OCI-LY3 (cell line): ENCODE results near the gene SLC8A2.

Source experiments
- EZH2phosphoT487 ChIP-seq: fragments of 200-600 bp; shearing (Covaris generic); IDR thresholded peaks from 2 replicates; pipeline ENCODE4 v1.6.1; 2018; ENCODE audit warnings: antibody characterized with exemption, mixed run types, low read depth
- TF ChIP-seq, protein P1 (sequence below): fragments of 200-600, 300-600 bp; sonication (generic); IDR thresholded peaks from 2 replicates; pipeline ENCODE4 v1.5.1; 2014; ENCODE audit warnings: antibody characterized with exemption, low read length, low read depth

DNA sequence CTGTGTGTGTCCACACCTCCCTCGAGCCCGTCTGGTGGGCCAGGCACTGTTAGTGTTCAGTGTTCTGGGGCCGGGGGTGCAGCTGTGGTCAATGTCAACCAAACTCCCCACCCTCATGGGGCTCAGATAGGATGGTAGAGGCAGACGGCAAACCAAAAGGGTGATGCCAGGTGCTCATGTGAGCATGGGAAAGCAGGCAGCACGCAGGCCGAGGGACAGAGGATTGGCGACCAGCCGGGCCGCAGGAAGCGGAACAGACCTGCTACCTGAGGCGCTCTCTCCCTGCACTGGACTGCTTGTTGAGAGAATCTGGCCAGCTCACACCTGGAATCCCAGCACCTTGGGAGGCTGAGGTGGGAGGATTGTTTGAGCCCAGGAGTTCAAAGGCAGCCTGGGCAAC, 93.4 kb downstream of the SLC8A2 start:
- TF ChIP-seq, protein P1, sequence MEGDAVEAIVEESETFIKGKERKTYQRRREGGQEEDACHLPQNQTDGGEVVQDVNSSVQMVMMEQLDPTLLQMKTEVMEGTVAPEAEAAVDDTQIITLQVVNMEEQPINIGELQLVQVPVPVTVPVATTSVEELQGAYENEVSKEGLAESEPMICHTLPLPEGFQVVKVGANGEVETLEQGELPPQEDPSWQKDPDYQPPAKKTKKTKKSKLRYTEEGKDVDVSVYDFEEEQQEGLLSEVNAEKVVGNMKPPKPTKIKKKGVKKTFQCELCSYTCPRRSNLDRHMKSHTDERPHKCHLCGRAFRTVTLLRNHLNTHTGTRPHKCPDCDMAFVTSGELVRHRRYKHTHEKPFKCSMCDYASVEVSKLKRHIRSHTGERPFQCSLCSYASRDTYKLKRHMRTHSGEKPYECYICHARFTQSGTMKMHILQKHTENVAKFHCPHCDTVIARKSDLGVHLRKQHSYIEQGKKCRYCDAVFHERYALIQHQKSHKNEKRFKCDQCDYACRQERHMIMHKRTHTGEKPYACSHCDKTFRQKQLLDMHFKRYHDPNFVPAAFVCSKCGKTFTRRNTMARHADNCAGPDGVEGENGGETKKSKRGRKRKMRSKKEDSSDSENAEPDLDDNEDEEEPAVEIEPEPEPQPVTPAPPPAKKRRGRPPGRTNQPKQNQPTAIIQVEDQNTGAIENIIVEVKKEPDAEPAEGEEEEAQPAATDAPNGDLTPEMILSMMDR: no peak
- TF ChIP-seq EZH2phosphoT487: no peak
